Measurements from ENCODE around the gene VSTM5. TPM values are rescaled to one million over a fixed set of nuclear protein-coding genes. Genes with fewer than 3 reads are reported as not detected.

The VSTM5 gene
- total RNA-seq, 2 donors from 2014 or later, result not detected

DNA sequence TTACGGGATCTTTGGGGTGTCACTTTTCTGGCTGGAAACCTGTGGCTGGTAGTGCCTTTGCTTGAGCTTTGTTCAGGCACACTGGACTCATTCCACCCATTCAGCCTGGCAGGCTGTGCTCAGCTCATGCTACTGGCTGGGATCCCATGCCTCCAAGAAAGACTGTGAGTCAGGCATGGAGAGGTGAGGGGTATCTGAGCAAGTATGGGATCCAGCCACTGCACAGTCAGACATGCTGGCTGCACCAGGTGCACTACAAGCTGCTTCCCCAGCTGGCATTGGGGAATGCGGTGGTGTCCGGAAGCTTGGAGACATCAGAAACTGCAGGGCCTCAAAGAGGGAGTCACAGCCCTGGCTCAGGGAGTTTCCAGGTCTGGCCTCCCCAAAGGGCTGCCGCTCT, 78.3 kb downstream of the VSTM5 start:
- intact Hi-C loops (cut with DNase I), result no loop called here
- no peak for ATAC-seq
- no peak for TF ChIP-seq POLR2A (IDR thresholded peaks at IDR 0.05)
- TF ChIP-seq, protein P1, sequence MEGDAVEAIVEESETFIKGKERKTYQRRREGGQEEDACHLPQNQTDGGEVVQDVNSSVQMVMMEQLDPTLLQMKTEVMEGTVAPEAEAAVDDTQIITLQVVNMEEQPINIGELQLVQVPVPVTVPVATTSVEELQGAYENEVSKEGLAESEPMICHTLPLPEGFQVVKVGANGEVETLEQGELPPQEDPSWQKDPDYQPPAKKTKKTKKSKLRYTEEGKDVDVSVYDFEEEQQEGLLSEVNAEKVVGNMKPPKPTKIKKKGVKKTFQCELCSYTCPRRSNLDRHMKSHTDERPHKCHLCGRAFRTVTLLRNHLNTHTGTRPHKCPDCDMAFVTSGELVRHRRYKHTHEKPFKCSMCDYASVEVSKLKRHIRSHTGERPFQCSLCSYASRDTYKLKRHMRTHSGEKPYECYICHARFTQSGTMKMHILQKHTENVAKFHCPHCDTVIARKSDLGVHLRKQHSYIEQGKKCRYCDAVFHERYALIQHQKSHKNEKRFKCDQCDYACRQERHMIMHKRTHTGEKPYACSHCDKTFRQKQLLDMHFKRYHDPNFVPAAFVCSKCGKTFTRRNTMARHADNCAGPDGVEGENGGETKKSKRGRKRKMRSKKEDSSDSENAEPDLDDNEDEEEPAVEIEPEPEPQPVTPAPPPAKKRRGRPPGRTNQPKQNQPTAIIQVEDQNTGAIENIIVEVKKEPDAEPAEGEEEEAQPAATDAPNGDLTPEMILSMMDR (IDR thresholded peaks at IDR 0.05), result no peak
- H3K9me3 ChIP-seq, result no peaks in the 10 kb centered on the region
- H3K4me1 ChIP-seq, result no peaks in the 10 kb centered on the region
- no peaks in the 10 kb centered on the region for H3K27me3 ChIP-seq
- DNase-seq, result no peak
- no peak overlapping the region for H3K27ac ChIP-seq
- no peak overlapping the region for H3K4me3 ChIP-seq
- WGBS, 2 donors, result 100% methylated on average over 2 to 4 of the region's 4 CpGs
- H3K36me3 ChIP-seq (replicated peaks in 1 of 2; ENCODE audit: insufficient read depth in 1 of 2, low read depth in 2 of 2), result no peaks in the 10 kb centered on the region

- ATAC-seq (no peak), DNase-seq (no peak)
- WGBS, 2 donors, result 0 to 19% methylated on average over 1 of the region's 1 CpG
- intact Hi-C loops (cut with DNase I), result no loop called here
- Histone ChIP-seq H3K27ac (no peak overlapping the region), H3K9me3 (no peaks in the 10 kb centered on the region), H3K27me3 (no peaks in the 10 kb centered on the region), H3K4me3 (no peak overlapping the region), H3K36me3 (replicated peaks in 1 of 2; ENCODE audit: insufficient read depth in 1 of 2, low read depth in 2 of 2) (no peaks in the 10 kb centered on the region), H3K4me1 (no peaks in the 10 kb centered on the region)
- TF ChIP-seq, protein P1 (IDR thresholded peaks at IDR 0.05), result no peak
- TF ChIP-seq POLR2A (IDR thresholded peaks at IDR 0.05), result no peak
Measured at GRCh38 chr11:93770160-93770559, 80.3 kb downstream of the VSTM5 start.

Small RNAs within 50 kb of the gene (small RNA-seq; reads per million reads assigned to genes)
- not detected for gene RF00019

Other genes with a start within 250 kb of the VSTM5 start
- 10 to 100 TPM in 1 of 2 donors, 1 to 10 TPM in 1; 8.3 to 11.2 TPM for gene CEP295, start 188.9 kb downstream of the VSTM5 start, total RNA-seq
- 100 to 1,000 TPM; 113 to 177 TPM for gene TAF1D, start 109.1 kb downstream of the VSTM5 start, total RNA-seq
- gene C11orf54, start 108.9 kb downstream of the VSTM5 start, total RNA-seq, result 10 to 100 TPM; 29.0 to 45.7 TPM
- gene MED17, start 66.3 kb downstream of the VSTM5 start, total RNA-seq, result 10 to 100 TPM; 18.9 to 22.4 TPM
- not detected for gene HEPHL1, start 170.7 kb upstream of the VSTM5 start, total RNA-seq

Data from body of pancreas (tissue), 4 donors.